Panc1 (cell line): ENCODE measurements around the gene PRRT1B. TPM values are rescaled to one million over a fixed set of nuclear protein-coding genes. Genes with fewer than 3 reads are reported as not detected.

ENCODE experiments used
- ATAC-seq: fragments of 200-7000 bp; cut with Tn5 transposase; 2 replicates; pipeline ENCODE4 v1.9.1; 2020; ENCODE audit warnings: mild to moderate bottlenecking, moderate library complexity
- BruUV-seq: library from RNA; stranded (reverse); fragments of 400-500 nt; replicated peaks from 2 replicates; lab custom pipeline; 2021; lab: Mats Ljungman, UMichigan
- CTCF ChIA-PET: fragments of 300-600 bp; sonication (Branson Sonifier 250); formaldehyde crosslinking; loops from one replicate; lab custom pipeline; 2022; ENCODE audit warnings: antibody characterized with exemption; lab: Charles Lee
- POLR2A ChIA-PET: fragments of 300-600 bp; sonication (Branson Sonifier 250); formaldehyde crosslinking; loops from one replicate; lab custom pipeline; 2022; ENCODE audit warnings: antibody characterized with exemption; lab: Charles Lee
- DNase-seq: peaks from one replicate; pipeline ENCODE4 v3.0.0-alpha.2; 2010; ENCODE audit warnings: low read depth, low spot score
- H3K27ac ChIP-seq: 2 replicates; pipeline ENCODE4 v1.5.1; 2011; ENCODE audit warnings: mild to moderate bottlenecking, low read length, inconsistent platforms
- H3K27me3 ChIP-seq: fragments of 200-500 bp; sonication (Bioruptor generic); 2 replicates; pipeline ENCODE4 v1.6.0; 2014; ENCODE audit warnings: low read length, inconsistent platforms; ENCODE audit not compliant: control insufficient read depth, insufficient read depth
- H3K36me3 ChIP-seq: fragments of 200-500 bp; sonication (Bioruptor generic); 2 replicates; pipeline ENCODE4 v1.5.1; 2014; ENCODE audit warnings: inconsistent platforms, mild to moderate bottlenecking, low read length, moderate library complexity; ENCODE audit not compliant: control insufficient read depth, insufficient read depth
- H3K4me1 ChIP-seq: 2 replicates; pipeline ENCODE4 v1.5.1; 2011; ENCODE audit warnings: inconsistent platforms, mild to moderate bottlenecking, low read length, moderate library complexity; ENCODE audit not compliant: control insufficient read depth, insufficient read depth
- H3K4me3 ChIP-seq, 2 experiments: 2 replicates each; pipeline ENCODE4 v1.5.1; 2011 to 2012; ENCODE audit warnings: low read depth in 2 of 2, low read length in 2 of 2, mild to moderate bottlenecking in 2 of 2, inconsistent platforms in 1 of 2, moderate library complexity in 1 of 2
- H3K9me3 ChIP-seq: fragments of 200-500 bp; sonication (Bioruptor generic); 2 replicates; pipeline ENCODE4 v1.5.1; 2014; ENCODE audit warnings: low read depth, mild to moderate bottlenecking, inconsistent platforms, low read length, moderate library complexity; ENCODE audit not compliant: control insufficient read depth, insufficient read depth
- POLR2AphosphoS5 ChIP-seq: IDR thresholded peaks from 2 replicates; pipeline ENCODE4 v1.6.1; 2012; ENCODE audit warnings: mild to moderate bottlenecking, low read depth, low read length, moderate library complexity
- SIN3A ChIP-seq: IDR thresholded peaks from 2 replicates; pipeline ENCODE4 v1.6.1; 2012; ENCODE audit warnings: low read depth, mild to moderate bottlenecking, low read length, moderate library complexity, borderline replicate concordance; ENCODE audit not compliant: insufficient read depth
- TCF7L2 ChIP-seq: IDR thresholded peaks from 2 replicates; pipeline ENCODE4 v1.6.1; 2011; ENCODE audit warnings: mild to moderate bottlenecking, low read depth, low read length, inconsistent platforms
- in situ Hi-C: cut with HindIII; loops from 2 replicates; pipeline ENCODE4 v1.10.0; 2016; ENCODE audit warnings: low sequenced_read_pairs, low pct_unique_long_range_greater_than_20kb
- intact Hi-C: fragments of 100-400 bp; cut with micrococcal nuclease; formaldehyde crosslinking; loops from one replicate; pipeline ENCODE4 v1.10.0; 2022; ENCODE audit not compliant: unreplicated experiment
- total RNA-seq: library from RNA; stranded (reverse); gene quantifications from one replicate; pipeline ENCODE4 v1.2.1, GENCODE V29; 2021; ENCODE audit not compliant: unreplicated experiment
- TF ChIP-seq, protein P1 (sequence below): fragments of 450-650 bp; IDR thresholded peaks from 2 replicates; pipeline ENCODE4 v1.5.1; 2017; ENCODE audit warnings: mild to moderate bottlenecking
- TF ChIP-seq, protein P2 (sequence below), 2 experiments: IDR thresholded peaks; 2 replicates each; pipeline ENCODE4 v1.6.1; 2011 to 2012; ENCODE audit warnings: low read depth in 2 of 2, control low read depth in 1 of 2, low read length in 1 of 2, mild to moderate bottlenecking in 1 of 2, moderate library complexity in 1 of 2; ENCODE audit not compliant: insufficient read depth in 1 of 2

PRRT1B gene
- total RNA-seq, 1 experiment from 2014 or later: 1.1 TPM

DNA sequence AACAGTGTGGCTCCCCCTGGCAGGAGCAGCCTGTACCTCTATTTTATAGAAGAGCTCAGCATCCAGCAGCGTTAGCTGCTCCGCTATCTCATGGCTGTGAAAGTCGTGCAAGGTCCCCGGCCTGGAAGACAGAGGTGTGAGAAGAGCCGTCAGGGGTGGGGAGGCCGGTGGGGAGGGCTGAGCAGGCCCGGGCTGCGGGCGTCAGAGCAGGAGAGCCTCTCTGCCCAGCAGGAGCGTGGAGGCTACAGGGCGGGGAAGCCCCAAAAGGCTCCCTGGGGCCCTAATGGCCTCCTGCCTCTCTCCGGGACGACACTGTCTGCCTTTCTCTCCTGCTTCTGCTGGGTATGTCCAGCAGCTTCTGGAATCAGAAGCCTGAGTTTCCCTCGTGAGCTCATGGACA, 42.6 kb downstream of the PRRT1B start:
- Histone ChIP-seq H3K4me1 (no peaks in the 10 kb centered on the region; the same call in 1 of the 2 replicates), H3K9me3 (no peaks in the 10 kb centered on the region), H3K36me3 (no peaks in the 10 kb centered on the region), H3K4me3 (no peak overlapping the region), H3K27ac (no peak overlapping the region), H3K27me3 (no peaks in the 10 kb centered on the region)
- intact Hi-C loops: no loop called here
- TF ChIP-seq, protein P1, sequence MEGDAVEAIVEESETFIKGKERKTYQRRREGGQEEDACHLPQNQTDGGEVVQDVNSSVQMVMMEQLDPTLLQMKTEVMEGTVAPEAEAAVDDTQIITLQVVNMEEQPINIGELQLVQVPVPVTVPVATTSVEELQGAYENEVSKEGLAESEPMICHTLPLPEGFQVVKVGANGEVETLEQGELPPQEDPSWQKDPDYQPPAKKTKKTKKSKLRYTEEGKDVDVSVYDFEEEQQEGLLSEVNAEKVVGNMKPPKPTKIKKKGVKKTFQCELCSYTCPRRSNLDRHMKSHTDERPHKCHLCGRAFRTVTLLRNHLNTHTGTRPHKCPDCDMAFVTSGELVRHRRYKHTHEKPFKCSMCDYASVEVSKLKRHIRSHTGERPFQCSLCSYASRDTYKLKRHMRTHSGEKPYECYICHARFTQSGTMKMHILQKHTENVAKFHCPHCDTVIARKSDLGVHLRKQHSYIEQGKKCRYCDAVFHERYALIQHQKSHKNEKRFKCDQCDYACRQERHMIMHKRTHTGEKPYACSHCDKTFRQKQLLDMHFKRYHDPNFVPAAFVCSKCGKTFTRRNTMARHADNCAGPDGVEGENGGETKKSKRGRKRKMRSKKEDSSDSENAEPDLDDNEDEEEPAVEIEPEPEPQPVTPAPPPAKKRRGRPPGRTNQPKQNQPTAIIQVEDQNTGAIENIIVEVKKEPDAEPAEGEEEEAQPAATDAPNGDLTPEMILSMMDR: no peak
- TF ChIP-seq, protein P2, sequence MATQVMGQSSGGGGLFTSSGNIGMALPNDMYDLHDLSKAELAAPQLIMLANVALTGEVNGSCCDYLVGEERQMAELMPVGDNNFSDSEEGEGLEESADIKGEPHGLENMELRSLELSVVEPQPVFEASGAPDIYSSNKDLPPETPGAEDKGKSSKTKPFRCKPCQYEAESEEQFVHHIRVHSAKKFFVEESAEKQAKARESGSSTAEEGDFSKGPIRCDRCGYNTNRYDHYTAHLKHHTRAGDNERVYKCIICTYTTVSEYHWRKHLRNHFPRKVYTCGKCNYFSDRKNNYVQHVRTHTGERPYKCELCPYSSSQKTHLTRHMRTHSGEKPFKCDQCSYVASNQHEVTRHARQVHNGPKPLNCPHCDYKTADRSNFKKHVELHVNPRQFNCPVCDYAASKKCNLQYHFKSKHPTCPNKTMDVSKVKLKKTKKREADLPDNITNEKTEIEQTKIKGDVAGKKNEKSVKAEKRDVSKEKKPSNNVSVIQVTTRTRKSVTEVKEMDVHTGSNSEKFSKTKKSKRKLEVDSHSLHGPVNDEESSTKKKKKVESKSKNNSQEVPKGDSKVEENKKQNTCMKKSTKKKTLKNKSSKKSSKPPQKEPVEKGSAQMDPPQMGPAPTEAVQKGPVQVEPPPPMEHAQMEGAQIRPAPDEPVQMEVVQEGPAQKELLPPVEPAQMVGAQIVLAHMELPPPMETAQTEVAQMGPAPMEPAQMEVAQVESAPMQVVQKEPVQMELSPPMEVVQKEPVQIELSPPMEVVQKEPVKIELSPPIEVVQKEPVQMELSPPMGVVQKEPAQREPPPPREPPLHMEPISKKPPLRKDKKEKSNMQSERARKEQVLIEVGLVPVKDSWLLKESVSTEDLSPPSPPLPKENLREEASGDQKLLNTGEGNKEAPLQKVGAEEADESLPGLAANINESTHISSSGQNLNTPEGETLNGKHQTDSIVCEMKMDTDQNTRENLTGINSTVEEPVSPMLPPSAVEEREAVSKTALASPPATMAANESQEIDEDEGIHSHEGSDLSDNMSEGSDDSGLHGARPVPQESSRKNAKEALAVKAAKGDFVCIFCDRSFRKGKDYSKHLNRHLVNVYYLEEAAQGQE (IDR thresholded peaks at IDR 0.05; ENCODE audit: insufficient read depth in 1 of 2, low read depth in 2 of 2, low read length in 1 of 2): no peak
- TF ChIP-seq SIN3A: no peak
- TF ChIP-seq POLR2AphosphoS5: no peak
- TF ChIP-seq TCF7L2: no peak
- ATAC-seq (no peak), DNase-seq (no peak)
- POLR2A ChIA-PET: no interaction called here
- CTCF ChIA-PET: no interaction called here
- in situ Hi-C loops: no loop called here
- no TSS peak for BruUV-seq

DNA sequence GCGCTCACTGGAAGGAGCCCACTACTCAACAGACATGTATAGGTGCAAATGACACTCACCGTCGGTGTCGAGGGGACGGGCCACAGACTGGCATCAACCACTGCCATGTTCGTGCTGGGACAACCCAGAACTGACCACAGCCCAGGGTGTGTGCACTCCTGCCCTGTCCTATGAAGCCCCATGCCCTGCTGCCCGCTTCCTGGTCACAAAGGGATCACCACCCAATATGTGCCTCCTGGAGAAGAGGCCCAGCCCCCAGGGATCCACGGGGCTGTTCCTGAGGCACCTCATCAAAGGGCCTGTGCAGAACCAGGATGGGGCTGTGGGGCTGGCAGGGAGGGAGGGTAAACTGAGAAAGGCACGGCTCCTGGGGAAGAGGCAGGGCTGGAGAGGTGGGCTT, 43.1 kb downstream of the PRRT1B start:
- CTCF ChIA-PET: no interaction called here
- in situ Hi-C loops (no loop called here), intact Hi-C loops (no loop called here)
- H3K4me1 ChIP-seq: no peaks in the 10 kb centered on the region; the same call in 1 of the 2 replicates
- no peak overlapping the region for H3K4me3 ChIP-seq
- POLR2A ChIA-PET: no interaction called here
- H3K27me3 ChIP-seq: no peaks in the 10 kb centered on the region
- ATAC-seq (no peak), DNase-seq (no peak)
- TF ChIP-seq, protein P1: no peak
- no peak for TF ChIP-seq SIN3A
- TF ChIP-seq POLR2AphosphoS5: no peak
- no peak for TF ChIP-seq TCF7L2
- no peaks in the 10 kb centered on the region for H3K36me3 ChIP-seq
- BruUV-seq: no TSS peak
- H3K9me3 ChIP-seq: no peaks in the 10 kb centered on the region
- H3K27ac ChIP-seq: no peak overlapping the region
